ENCODE results near the gene FXN. TPM values are rescaled to one million over a fixed set of nuclear protein-coding genes. Genes with fewer than 3 reads are reported as not detected.
"Not testable (repeated sequence)": the region's sequence is repeated elsewhere in the genome, so short reads cannot be mapped to it uniquely, and the experiment has no call there.

The FXN gene
- total RNA-seq (10 to 100 TPM; 30.0 to 31.1 TPM), polyA plus RNA-seq (56.1 TPM)

GRCh38 chr9:69035438-69036308 is at the start of gene FXN:
TSS of gene FXN (plus strand) at chr9:69035752. CDS start at chr9:69035783, 31 bp downstream.
- Histone ChIP-seq H3K27ac (ENCODE audit: low read depth, low read length) (peak within 1 kb of the TSS; percentile 59), H3K27me3 (ENCODE audit: insufficient read depth, low read length, poor library complexity, severe bottlenecking) (no peaks in the 10 kb centered on the region), H3K4me1 (ENCODE audit: insufficient read depth, low read length) (peaks cover 12% of the 10 kb centered on the region), H3K4me3 (ENCODE audit: low read length) (peak within 1 kb of the TSS; percentile 80), H3K9me3 (ENCODE audit: low read length) (no peaks in the 10 kb centered on the region), H3K36me3 (ENCODE audit: insufficient read depth, low read length) (no peaks in the 10 kb centered on the region)
- Mint-ChIP-seq H3K27me3 (no peaks in the 10 kb centered on the region), H3K9me3 (no peaks in the 10 kb centered on the region), H3K4me1 (peaks cover 18 to 23% (median 21%) of the 10 kb centered on the region in 3 donors), H3K4me3 (peak within 1 kb of the TSS; percentile 89 to 97 (median 96)), H3K36me3 (peaks cover 0 to 9% (median 2%) of the 10 kb centered on the region in 3 donors), H3K27ac (peak within 1 kb of the TSS; percentile 60 to 94 (median 92))
- DNase-seq = peak; percentile 66 to 81 (median 75)
- CTCF ChIA-PET = interaction anchor here (0.6 to 3.5 kb wide), 18 partner anchors 8 to 256 kb away, joined by 3 to 45 read pairs (median 3); no protein-coding TSS in a partner anchor
- POLR2A ChIA-PET = interaction anchor here (1.0 to 1.8 kb wide), 2 partner anchors 16 to 159 kb away, joined by 3 to 4 read pairs; no protein-coding TSS in a partner anchor

GRCh38 chr9:68986949-68987348 is 48.6 kb upstream of the FXN start:
- H3K9me3 ChIP-seq (ENCODE audit: low read length); CTCF ChIA-PET; H3K4me1 ChIP-seq (ENCODE audit: insufficient read depth, low read length); DNase-seq; H3K4me1 Mint-ChIP-seq; H3K36me3 ChIP-seq (ENCODE audit: insufficient read depth, low read length); H3K9me3 Mint-ChIP-seq; H3K27me3 Mint-ChIP-seq; H3K27ac ChIP-seq (ENCODE audit: low read depth, low read length); POLR2A ChIA-PET; H3K4me3 Mint-ChIP-seq; H3K36me3 Mint-ChIP-seq; H3K4me3 ChIP-seq (ENCODE audit: low read length); H3K27me3 ChIP-seq (ENCODE audit: insufficient read depth, low read length, poor library complexity, severe bottlenecking): not testable (repeated sequence)
- peak overlapping the region in 1 of 8 donors; percentile 82 for H3K27ac Mint-ChIP-seq

GRCh38 chr9:68991457-68991856 is 44.1 kb upstream of the FXN start:
- H3K4me1 ChIP-seq (ENCODE audit: insufficient read depth, low read length) = peaks cover 7% of the 10 kb centered on the region
- H3K27ac ChIP-seq (ENCODE audit: low read depth, low read length) = no peak overlapping the region
- Mint-ChIP-seq H3K27me3 (peaks cover 0 to 1% of the 10 kb centered on the region in 2 donors), H3K36me3 (no peaks in the 10 kb centered on the region), H3K9me3 (no peaks in the 10 kb centered on the region), H3K4me3 (no peak overlapping the region), H3K27ac (no peak overlapping the region), H3K4me1 (peaks cover 6 to 8% (median 7%) of the 10 kb centered on the region in 3 donors)
- no peaks in the 10 kb centered on the region for H3K9me3 ChIP-seq (ENCODE audit: low read length)
- H3K4me3 ChIP-seq (ENCODE audit: low read length) = no peak overlapping the region
- no peak for DNase-seq
- no peaks in the 10 kb centered on the region for H3K27me3 ChIP-seq (ENCODE audit: insufficient read depth, low read length, poor library complexity, severe bottlenecking)
- POLR2A ChIA-PET = no interaction called here
- CTCF ChIA-PET = no interaction called here
- no peaks in the 10 kb centered on the region for H3K36me3 ChIP-seq (ENCODE audit: insufficient read depth, low read length)

GRCh38 chr9:68995776-68996175 is 39.8 kb upstream of the FXN start:
- H3K4me3 Mint-ChIP-seq = no peak overlapping the region
- Histone ChIP-seq H3K27me3 (ENCODE audit: insufficient read depth, low read length, poor library complexity, severe bottlenecking) (no peaks in the 10 kb centered on the region), H3K9me3 (ENCODE audit: low read length) (no peaks in the 10 kb centered on the region), H3K36me3 (ENCODE audit: insufficient read depth, low read length) (no peaks in the 10 kb centered on the region), H3K27ac (ENCODE audit: low read depth, low read length) (no peak overlapping the region), H3K4me3 (ENCODE audit: low read length) (no peak overlapping the region), H3K4me1 (ENCODE audit: insufficient read depth, low read length) (peaks cover 7% of the 10 kb centered on the region)
- no peaks in the 10 kb centered on the region for H3K9me3 Mint-ChIP-seq
- peaks cover 9 to 14% (median 9%) of the 10 kb centered on the region in 3 donors for H3K4me1 Mint-ChIP-seq
- H3K36me3 Mint-ChIP-seq = no peaks in the 10 kb centered on the region
- CTCF ChIA-PET = interaction anchor here (0.6 kb wide), 1 partner anchor 30 kb away, joined by 3 read pairs; no protein-coding TSS in a partner anchor
- no peak overlapping the region for H3K27ac Mint-ChIP-seq
- no peak for DNase-seq
- POLR2A ChIA-PET = no interaction called here
- peaks cover 1 to 7% of the 10 kb centered on the region in 2 donors for H3K27me3 Mint-ChIP-seq

GRCh38 chr9:68996462-68996861 is 39.1 kb upstream of the FXN start:
- H3K27ac ChIP-seq (ENCODE audit: low read depth, low read length) = no peak overlapping the region
- CTCF ChIA-PET = interaction anchor here (1.0 to 1.2 kb wide), 2 partner anchors 9 to 19 kb away, joined by 3 to 4 read pairs; no protein-coding TSS in a partner anchor
- Mint-ChIP-seq H3K36me3 (no peaks in the 10 kb centered on the region), H3K9me3 (no peaks in the 10 kb centered on the region), H3K4me1 (peaks cover 9 to 14% (median 9%) of the 10 kb centered on the region in 3 donors), H3K4me3 (peak overlapping the region in 5 of 7 donors; percentile 6 to 56 (median 40)), H3K27me3 (peaks cover 1 to 7% of the 10 kb centered on the region in 2 donors), H3K27ac (peak overlapping the region in 4 of 8 donors; percentile 5 to 57 (median 25))
- no peaks in the 10 kb centered on the region for H3K36me3 ChIP-seq (ENCODE audit: insufficient read depth, low read length)
- no peak overlapping the region for H3K4me3 ChIP-seq (ENCODE audit: low read length)
- no peaks in the 10 kb centered on the region for H3K27me3 ChIP-seq (ENCODE audit: insufficient read depth, low read length, poor library complexity, severe bottlenecking)
- H3K9me3 ChIP-seq (ENCODE audit: low read length) = no peaks in the 10 kb centered on the region
- H3K4me1 ChIP-seq (ENCODE audit: insufficient read depth, low read length) = peaks cover 7% of the 10 kb centered on the region
- POLR2A ChIA-PET = no interaction called here
- DNase-seq = no peak

- Mint-ChIP-seq H3K27ac (peak overlapping the region in 1 of 8 donors; percentile 69), H3K36me3 (no peaks in the 10 kb centered on the region), H3K4me1 (peaks cover 9 to 14% (median 9%) of the 10 kb centered on the region in 3 donors), H3K27me3 (peaks cover 3 to 7% of the 10 kb centered on the region in 2 donors), H3K4me3 (no peak overlapping the region), H3K9me3 (no peaks in the 10 kb centered on the region)
- CTCF ChIA-PET = interaction anchor here (0.7 to 1.5 kb wide), 4 partner anchors 8 to 415 kb away, joined by 3 to 5 read pairs (median 4); no protein-coding TSS in a partner anchor
- Histone ChIP-seq H3K4me3 (ENCODE audit: low read length) (no peak overlapping the region), H3K4me1 (ENCODE audit: insufficient read depth, low read length) (peaks cover 7% of the 10 kb centered on the region), H3K9me3 (ENCODE audit: low read length) (no peaks in the 10 kb centered on the region), H3K27me3 (ENCODE audit: insufficient read depth, low read length, poor library complexity, severe bottlenecking) (no peaks in the 10 kb centered on the region), H3K36me3 (ENCODE audit: insufficient read depth, low read length) (no peaks in the 10 kb centered on the region), H3K27ac (ENCODE audit: low read depth, low read length) (no peak overlapping the region)
- POLR2A ChIA-PET = no interaction called here
- DNase-seq = no peak
These were observed 37.9 kb upstream of the FXN start for GRCh38 chr9:68997666-68998065.

GRCh38 chr9:68998385-68998784 is 37.2 kb upstream of the FXN start:
- Mint-ChIP-seq H3K9me3 (no peaks in the 10 kb centered on the region), H3K27ac (no peak overlapping the region), H3K27me3 (peaks cover 3 to 10% of the 10 kb centered on the region in 2 donors), H3K36me3 (no peaks in the 10 kb centered on the region), H3K4me1 (peaks cover 9 to 14% (median 9%) of the 10 kb centered on the region in 3 donors), H3K4me3 (no peak overlapping the region)
- H3K9me3 ChIP-seq (ENCODE audit: low read length) = no peaks in the 10 kb centered on the region
- CTCF ChIA-PET = interaction anchor here (1.3 to 1.5 kb wide), 2 partner anchors 10 to 26 kb away, joined by 3 to 5 read pairs; no protein-coding TSS in a partner anchor
- H3K27me3 ChIP-seq (ENCODE audit: insufficient read depth, low read length, poor library complexity, severe bottlenecking) = no peaks in the 10 kb centered on the region
- DNase-seq = no peak
- H3K36me3 ChIP-seq (ENCODE audit: insufficient read depth, low read length) = no peaks in the 10 kb centered on the region
- POLR2A ChIA-PET = no interaction called here
- peaks cover 7% of the 10 kb centered on the region for H3K4me1 ChIP-seq (ENCODE audit: insufficient read depth, low read length)
- no peak overlapping the region for H3K27ac ChIP-seq (ENCODE audit: low read depth, low read length)
- no peak overlapping the region for H3K4me3 ChIP-seq (ENCODE audit: low read length)

GRCh38 chr9:68998812-68999211 is 36.7 kb upstream of the FXN start:
- Histone ChIP-seq H3K27me3 (ENCODE audit: insufficient read depth, low read length, poor library complexity, severe bottlenecking) (no peaks in the 10 kb centered on the region), H3K4me1 (ENCODE audit: insufficient read depth, low read length) (peaks cover 7% of the 10 kb centered on the region), H3K9me3 (ENCODE audit: low read length) (no peaks in the 10 kb centered on the region), H3K27ac (ENCODE audit: low read depth, low read length) (no peak overlapping the region), H3K4me3 (ENCODE audit: low read length) (no peak overlapping the region), H3K36me3 (ENCODE audit: insufficient read depth, low read length) (no peaks in the 10 kb centered on the region)
- no peak for DNase-seq
- ChIA-PET CTCF (interaction anchor here (0.6 to 1.1 kb wide), 5 partner anchors 14 to 46 kb away, joined by 3 to 4 read pairs (median 3); no protein-coding TSS in a partner anchor), POLR2A (no interaction called here)
- Mint-ChIP-seq H3K4me3 (no peak overlapping the region), H3K27ac (no peak overlapping the region), H3K36me3 (no peaks in the 10 kb centered on the region), H3K27me3 (peaks cover 6 to 11% of the 10 kb centered on the region in 2 donors), H3K9me3 (no peaks in the 10 kb centered on the region), H3K4me1 (peaks cover 9 to 14% (median 9%) of the 10 kb centered on the region in 3 donors)

All from CD8-positive, alpha-beta memory T cell (primary cell).